Testis (tissue), 2 donors: ENCODE measurements around the gene RTP3.
"Not testable (repeated sequence)": the region's sequence is repeated elsewhere in the genome, so short reads cannot be mapped to it uniquely, and the experiment has no call there.

Experiments used
- CTCF ChIP-seq, 3 experiments: fragments of 450-650 bp in 2 of 3; fragments of 200-600 bp in 1 of 3; sonication (generic) in 1 of 3; IDR thresholded peaks; one replicate each; pipeline ENCODE4 v1.5.1; 2016 to 2019; ENCODE audit warnings: antibody characterized with exemption in 3 of 3, mild to moderate bottlenecking in 2 of 3, moderate library complexity in 1 of 3
- POLR2A ChIP-seq: fragments of 450-650 bp; IDR thresholded peaks from one replicate; pipeline ENCODE4 v1.6.1; 2017; ENCODE audit warnings: antibody characterized with exemption, mild to moderate bottlenecking, moderate library complexity

- not testable (repeated sequence) for TF ChIP-seq CTCF (IDR thresholded peaks at IDR 0.05); POLR2A
Measured at GRCh38 chr3:46522201-46522600, 24.4 kb downstream of the RTP3 start.
